Trophoblast cell (in vitro differentiated cells and primary cell): ENCODE results near the gene ANO2.

Experiments
- DNase-seq, 2 donors: peaks; one replicate each; pipeline ENCODE4 v3.0.0-alpha.2; 2016
- H2AFZ ChIP-seq: 2 replicates; pipeline ENCODE4 v1.6.1; 2013; ENCODE audit warnings: low read length, moderate library complexity, mild to moderate bottlenecking; ENCODE audit not compliant: insufficient read depth, poor library complexity
- H2AK5ac ChIP-seq: 2 replicates; pipeline ENCODE4 v1.6.1; 2013; ENCODE audit warnings: mild to moderate bottlenecking, low read length
- H2BK120ac ChIP-seq: 2 replicates; pipeline ENCODE4 v1.6.1; 2013; ENCODE audit warnings: low read length, mild to moderate bottlenecking, moderate library complexity; ENCODE audit not compliant: insufficient read depth, poor library complexity
- H2BK12ac ChIP-seq: 2 replicates; pipeline ENCODE4 v1.6.1; 2013; ENCODE audit warnings: mild to moderate bottlenecking, low read length, moderate library complexity
- H2BK5ac ChIP-seq: 2 replicates; pipeline ENCODE4 v1.6.1; 2013; ENCODE audit warnings: low read length, low read depth, moderate library complexity, mild to moderate bottlenecking; ENCODE audit not compliant: poor library complexity
- H3K14ac ChIP-seq: 2 replicates; pipeline ENCODE4 v1.6.1; 2013; ENCODE audit warnings: mild to moderate bottlenecking, low read length
- H3K18ac ChIP-seq: 2 replicates; pipeline ENCODE4 v1.6.1; 2013; ENCODE audit warnings: mild to moderate bottlenecking, low read length
- H3K23ac ChIP-seq: 2 replicates; pipeline ENCODE4 v1.6.1; 2013; ENCODE audit warnings: low read length
- H3K27ac ChIP-seq: 2 replicates; pipeline ENCODE4 v1.5.1; 2013; ENCODE audit warnings: low read depth, mild to moderate bottlenecking, inconsistent platforms, low read length, moderate library complexity
- H3K27me3 ChIP-seq: 2 replicates; pipeline ENCODE4 v1.6.1; 2013; ENCODE audit warnings: inconsistent platforms, mild to moderate bottlenecking, low read length, moderate library complexity; ENCODE audit not compliant: insufficient read depth
- H3K36me3 ChIP-seq, 2 experiments: 1 replicate in 1 of 2; 2 replicates in 1 of 2; pipeline ENCODE4 v1.6.1; 2013; ENCODE audit warnings: low read length in 2 of 2, mild to moderate bottlenecking in 2 of 2, moderate library complexity in 1 of 2; ENCODE audit not compliant: insufficient read depth in 2 of 2, control insufficient read depth in 1 of 2
- H3K4ac ChIP-seq: 2 replicates; pipeline ENCODE4 v1.6.1; 2013; ENCODE audit warnings: low read depth, mild to moderate bottlenecking, low read length, moderate library complexity
- H3K4me1 ChIP-seq, 2 experiments: 1 replicate in 1 of 2; 2 replicates in 1 of 2; pipeline ENCODE4 v1.6.1; 2013; ENCODE audit warnings: low read length in 2 of 2, mild to moderate bottlenecking in 2 of 2, moderate library complexity in 1 of 2; ENCODE audit not compliant: insufficient read depth in 2 of 2, control insufficient read depth in 1 of 2
- H3K4me2 ChIP-seq: 2 replicates; pipeline ENCODE4 v1.6.1; 2013; ENCODE audit warnings: inconsistent platforms, mild to moderate bottlenecking, low read length, moderate library complexity
- H3K4me3 ChIP-seq: 2 replicates; pipeline ENCODE4 v1.5.1; 2013; ENCODE audit warnings: mild to moderate bottlenecking, low read depth, low read length, inconsistent platforms
- H3K79me1 ChIP-seq: one replicate; pipeline ENCODE4 v1.6.1; 2013; ENCODE audit warnings: low read length
- H3K79me2 ChIP-seq: 2 replicates; pipeline ENCODE4 v1.6.1; 2013; ENCODE audit warnings: low read length, mild to moderate bottlenecking; ENCODE audit not compliant: control insufficient read depth, insufficient read depth, poor library complexity
- H3K9ac ChIP-seq: 2 replicates; pipeline ENCODE4 v1.6.1; 2013; ENCODE audit warnings: mild to moderate bottlenecking, low read length
- H3K9me3 ChIP-seq: 2 replicates; pipeline ENCODE4 v1.6.1; 2013; ENCODE audit warnings: low read depth, mild to moderate bottlenecking, control low read depth, inconsistent platforms, low read length; ENCODE audit not compliant: insufficient read depth
- H4K12ac ChIP-seq: 2 replicates; pipeline ENCODE4 v1.6.1; 2013; ENCODE audit warnings: low read depth, mild to moderate bottlenecking, low read length, moderate library complexity
- H4K8ac ChIP-seq: 2 replicates; pipeline ENCODE4 v1.6.1; 2013; ENCODE audit warnings: low read depth, mild to moderate bottlenecking, low read length, moderate library complexity
- H4K91ac ChIP-seq: one replicate; pipeline ENCODE4 v1.6.1; 2013; ENCODE audit warnings: low read depth, mild to moderate bottlenecking, low read length, moderate library complexity
- WGBS: extraction: QIAGEN DNeasy Blood & Tissue Kit; methylation state at CpG from one replicate; pipeline ENCODE4 v1.1.7; 2013; ENCODE audit warnings: missing lambda C conversion rate; ENCODE audit not compliant: insufficient read length, insufficient coverage; ENCODE audit errors: extremely low coverage; 5-methylcytosine and 5-hydroxymethylcytosine counted together

The ANO2 gene

GRCh38 chr12:5615760-5616159, 329.3 kb downstream of the ANO2 start:
- H3K9me3 ChIP-seq, result peaks cover 7% of the 10 kb centered on the region
- H3K27me3 ChIP-seq, result no peaks in the 10 kb centered on the region
- no peak overlapping the region for H3K14ac ChIP-seq
- H4K12ac ChIP-seq, result no peak overlapping the region
- H3K4me1 ChIP-seq, result no peaks in the 10 kb centered on the region
- H2BK12ac ChIP-seq, result no peak overlapping the region
- WGBS, result no CpG with 5 or more reads among the region's 1 CpG
- H4K8ac ChIP-seq, result no peak overlapping the region
- no peak overlapping the region for H3K4me3 ChIP-seq
- no peak for DNase-seq
- no peaks in the 10 kb centered on the region for H3K36me3 ChIP-seq
- no peak overlapping the region for H3K9ac ChIP-seq
- H3K4me2 ChIP-seq, result no peak overlapping the region
- H2AFZ ChIP-seq, result no peak overlapping the region
- no peak overlapping the region for H4K91ac ChIP-seq
- H3K4ac ChIP-seq, result no peak overlapping the region
- H3K23ac ChIP-seq, result no peak overlapping the region
- no peak overlapping the region for H2AK5ac ChIP-seq
- H3K27ac ChIP-seq, result no peak overlapping the region
- no peak overlapping the region for H2BK120ac ChIP-seq
- no peak overlapping the region for H3K18ac ChIP-seq
- no peaks in the 10 kb centered on the region for H3K79me1 ChIP-seq
- no peak overlapping the region for H2BK5ac ChIP-seq
- H3K79me2 ChIP-seq, result no peaks in the 10 kb centered on the region

GRCh38 chr12:5614256-5614655, 330.8 kb downstream of the ANO2 start:
- DNase-seq, result no peak
- no peak overlapping the region for H4K8ac ChIP-seq
- no peak overlapping the region for H4K91ac ChIP-seq
- no peaks in the 10 kb centered on the region for H3K36me3 ChIP-seq
- no peak overlapping the region for H3K4ac ChIP-seq
- H3K79me1 ChIP-seq, result no peaks in the 10 kb centered on the region
- H4K12ac ChIP-seq, result no peak overlapping the region
- peaks cover 7% of the 10 kb centered on the region for H3K9me3 ChIP-seq
- H2BK5ac ChIP-seq, result no peak overlapping the region
- H3K27me3 ChIP-seq, result no peaks in the 10 kb centered on the region
- H3K9ac ChIP-seq, result no peak overlapping the region
- H3K4me3 ChIP-seq, result no peak overlapping the region
- no peak overlapping the region for H2AFZ ChIP-seq
- no peak overlapping the region for H3K18ac ChIP-seq
- WGBS, result no CpG with 5 or more reads among the region's 1 CpG
- H3K14ac ChIP-seq, result no peak overlapping the region
- no peak overlapping the region for H2BK12ac ChIP-seq
- H2AK5ac ChIP-seq, result no peak overlapping the region
- H3K27ac ChIP-seq, result no peak overlapping the region
- H3K79me2 ChIP-seq, result no peaks in the 10 kb centered on the region
- H3K4me2 ChIP-seq, result no peak overlapping the region
- H3K23ac ChIP-seq, result no peak overlapping the region
- H2BK120ac ChIP-seq, result no peak overlapping the region
- no peaks in the 10 kb centered on the region for H3K4me1 ChIP-seq

GRCh38 chr12:5612556-5613410, 332.3 kb downstream of the ANO2 start:
- no peak for DNase-seq
- no peaks in the 10 kb centered on the region for H3K4me1 ChIP-seq
- no CpG with 5 or more reads among the region's 14 CpGs for WGBS

GRCh38 chr12:5611162-5611561, 333.9 kb downstream of the ANO2 start:
- Histone ChIP-seq H3K14ac (no peak overlapping the region), H2BK120ac (no peak overlapping the region), H3K9me3 (no peaks in the 10 kb centered on the region), H3K18ac (no peak overlapping the region), H4K12ac (no peak overlapping the region), H3K79me1 (no peaks in the 10 kb centered on the region), H3K36me3 (no peaks in the 10 kb centered on the region), H2AK5ac (no peak overlapping the region), H3K27me3 (no peaks in the 10 kb centered on the region), H2BK12ac (no peak overlapping the region), H4K91ac (no peak overlapping the region), H3K23ac (no peak overlapping the region), H3K27ac (no peak overlapping the region), H3K79me2 (no peaks in the 10 kb centered on the region), H3K4me3 (no peak overlapping the region), H2BK5ac (no peak overlapping the region), H3K4ac (no peak overlapping the region), H3K4me1 (no peaks in the 10 kb centered on the region), H3K4me2 (no peak overlapping the region), H2AFZ (no peak overlapping the region), H3K9ac (no peak overlapping the region), H4K8ac (no peak overlapping the region)
- WGBS, result no CpG with 5 or more reads among the region's 5 CpGs
- no peak for DNase-seq

More at GRCh38 chr12:5612556-5613410, 332.3 kb downstream of the ANO2 start:
- no peak overlapping the region for H3K4me3 ChIP-seq
- no peak overlapping the region for H4K8ac ChIP-seq
- H3K4me2 ChIP-seq, result no peak overlapping the region
- H3K23ac ChIP-seq, result no peak overlapping the region
- no peak overlapping the region for H4K12ac ChIP-seq
- no peak overlapping the region for H3K14ac ChIP-seq
- H3K9me3 ChIP-seq, result peaks cover 7% of the 10 kb centered on the region
- H2BK5ac ChIP-seq, result no peak overlapping the region
- no peak overlapping the region for H3K27ac ChIP-seq
- no peak overlapping the region for H2AFZ ChIP-seq
- no peaks in the 10 kb centered on the region for H3K36me3 ChIP-seq
- no peaks in the 10 kb centered on the region for H3K27me3 ChIP-seq
- no peak overlapping the region for H3K9ac ChIP-seq
- H2AK5ac ChIP-seq, result no peak overlapping the region
- H4K91ac ChIP-seq, result no peak overlapping the region
- H2BK120ac ChIP-seq, result no peak overlapping the region
- H3K18ac ChIP-seq, result no peak overlapping the region
- no peaks in the 10 kb centered on the region for H3K79me1 ChIP-seq
- no peak overlapping the region for H3K4ac ChIP-seq
- H2BK12ac ChIP-seq, result no peak overlapping the region
- H3K79me2 ChIP-seq, result no peaks in the 10 kb centered on the region
